Effector memory CD4-positive, alpha-beta T cell (primary cell): ENCODE results near the gene TOMM20.
A peak's percentile ranks its signal among the peaks of the same experiment; 100 is the strongest.

Experiments used
- DNase-seq, 3 donors: peaks; one replicate each; pipeline ENCODE4 v3.0.0-alpha.2; 2020
- H3K27ac ChIP-seq: 2 replicates; pipeline ENCODE4 v1.7.0; 2013; ENCODE audit warnings: mild to moderate bottlenecking, low read length, moderate library complexity; ENCODE audit not compliant: insufficient read depth, poor library complexity, severe bottlenecking
- H3K27me3 ChIP-seq: replicated peaks from 2 replicates; pipeline ENCODE4 v1.7.0; 2013; ENCODE audit warnings: mild to moderate bottlenecking, low read length; ENCODE audit not compliant: insufficient read depth, control insufficient read depth, poor library complexity, severe bottlenecking
- H3K36me3 ChIP-seq: 2 replicates; pipeline ENCODE4 v1.7.0; 2013; ENCODE audit warnings: mild to moderate bottlenecking, low read length, moderate library complexity; ENCODE audit not compliant: control insufficient read depth, insufficient read depth
- H3K4me1 ChIP-seq: 2 replicates; pipeline ENCODE4 v1.7.0; 2013; ENCODE audit warnings: low read length, mild to moderate bottlenecking; ENCODE audit not compliant: control insufficient read depth, insufficient read depth, poor library complexity, severe bottlenecking
- H3K4me3 ChIP-seq: 2 replicates; pipeline ENCODE4 v1.7.0; 2013; ENCODE audit warnings: low read length, low read depth, mild to moderate bottlenecking; ENCODE audit not compliant: insufficient read depth, poor library complexity, severe bottlenecking
- H3K9me3 ChIP-seq: 2 replicates; pipeline ENCODE4 v1.7.0; 2013; ENCODE audit warnings: mild to moderate bottlenecking, low read length, moderate library complexity; ENCODE audit not compliant: control insufficient read depth

TOMM20 gene

DNA sequence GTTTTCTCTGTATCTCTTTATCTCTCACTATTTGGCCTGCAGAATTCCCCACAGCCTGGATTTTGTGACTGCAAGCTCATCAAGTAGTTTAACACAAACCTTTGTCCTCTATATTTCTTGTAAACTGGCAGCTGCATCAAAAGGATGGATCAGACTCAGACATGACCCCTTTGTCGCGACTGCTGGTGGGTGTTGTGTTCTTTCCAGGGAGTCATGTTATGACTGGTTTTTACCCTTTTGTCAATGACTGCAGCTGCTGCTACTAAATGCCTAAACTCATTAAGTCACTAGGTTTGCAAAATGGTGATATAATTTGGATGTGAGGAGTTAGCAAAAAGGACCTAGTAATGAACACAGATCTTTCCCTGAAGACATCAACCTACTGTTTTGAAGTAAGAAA, 10.2 kb upstream of the TOMM20 start:
- Histone ChIP-seq H3K4me3 (no peak overlapping the region), H3K27ac (no peak overlapping the region), H3K27me3 (no peaks in the 10 kb centered on the region), H3K9me3 (no peaks in the 10 kb centered on the region), H3K4me1 (no peaks in the 10 kb centered on the region), H3K36me3 (peaks cover 63% of the 10 kb centered on the region)
- no peak for DNase-seq

DNA sequence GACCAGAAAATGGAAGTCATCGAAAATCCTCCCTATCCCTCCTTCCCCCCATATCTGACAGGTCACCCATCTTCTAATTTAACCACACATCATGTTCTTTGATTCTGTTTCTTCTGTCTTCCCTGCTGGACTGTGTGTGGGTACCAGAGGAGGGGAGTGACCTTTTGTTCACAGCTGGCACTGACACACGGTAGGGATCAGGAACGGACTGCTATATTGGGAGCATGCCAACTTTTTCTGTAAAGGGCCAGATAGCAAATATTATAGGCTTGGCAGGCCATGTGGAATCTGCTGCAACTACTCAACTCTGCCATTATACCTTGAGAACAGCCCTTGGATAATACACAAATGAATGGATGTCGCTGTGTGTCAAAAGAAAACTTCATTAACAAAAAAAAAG, 7.5 kb upstream of the TOMM20 start:
- H3K27ac ChIP-seq: no peak overlapping the region
- no peaks in the 10 kb centered on the region for H3K9me3 ChIP-seq
- no peaks in the 10 kb centered on the region for H3K4me1 ChIP-seq
- peaks cover 52% of the 10 kb centered on the region for H3K36me3 ChIP-seq
- no peak for DNase-seq
- H3K4me3 ChIP-seq: no peak overlapping the region
- no peaks in the 10 kb centered on the region for H3K27me3 ChIP-seq

GRCh38 chr1:235134171-235134570, 5.5 kb upstream of the TOMM20 start:
- Histone ChIP-seq H3K27me3 (no peaks in the 10 kb centered on the region), H3K27ac (no peak overlapping the region), H3K36me3 (peaks cover 46% of the 10 kb centered on the region), H3K9me3 (no peaks in the 10 kb centered on the region), H3K4me3 (no peak overlapping the region), H3K4me1 (peaks cover 3% of the 10 kb centered on the region)
- no peak for DNase-seq

- Histone ChIP-seq H3K27ac (no peak overlapping the region), H3K36me3 (peaks cover 37% of the 10 kb centered on the region), H3K4me1 (peaks cover 5% of the 10 kb centered on the region), H3K27me3 (no peaks in the 10 kb centered on the region), H3K9me3 (no peaks in the 10 kb centered on the region), H3K4me3 (no peak overlapping the region)
- no peak for DNase-seq
Observed at GRCh38 chr1:235133086-235133485, 4.4 kb upstream of the TOMM20 start.

GRCh38 chr1:235131961-235132360, 3.3 kb upstream of the TOMM20 start:
- Histone ChIP-seq H3K4me1 (peaks cover 6% of the 10 kb centered on the region), H3K27me3 (no peaks in the 10 kb centered on the region), H3K36me3 (peaks cover 26% of the 10 kb centered on the region), H3K27ac (no peak overlapping the region), H3K9me3 (no peaks in the 10 kb centered on the region), H3K4me3 (no peak overlapping the region)
- no peak for DNase-seq

GRCh38 chr1:235130766-235131270, 2.2 kb upstream of the TOMM20 start:
- Histone ChIP-seq H3K27me3 (no peaks in the 10 kb centered on the region), H3K36me3 (peaks cover 15% of the 10 kb centered on the region), H3K4me1 (peaks cover 17% of the 10 kb centered on the region), H3K27ac (no peak overlapping the region), H3K9me3 (no peaks in the 10 kb centered on the region), H3K4me3 (no peak overlapping the region)
- DNase-seq: no peak

DNA sequence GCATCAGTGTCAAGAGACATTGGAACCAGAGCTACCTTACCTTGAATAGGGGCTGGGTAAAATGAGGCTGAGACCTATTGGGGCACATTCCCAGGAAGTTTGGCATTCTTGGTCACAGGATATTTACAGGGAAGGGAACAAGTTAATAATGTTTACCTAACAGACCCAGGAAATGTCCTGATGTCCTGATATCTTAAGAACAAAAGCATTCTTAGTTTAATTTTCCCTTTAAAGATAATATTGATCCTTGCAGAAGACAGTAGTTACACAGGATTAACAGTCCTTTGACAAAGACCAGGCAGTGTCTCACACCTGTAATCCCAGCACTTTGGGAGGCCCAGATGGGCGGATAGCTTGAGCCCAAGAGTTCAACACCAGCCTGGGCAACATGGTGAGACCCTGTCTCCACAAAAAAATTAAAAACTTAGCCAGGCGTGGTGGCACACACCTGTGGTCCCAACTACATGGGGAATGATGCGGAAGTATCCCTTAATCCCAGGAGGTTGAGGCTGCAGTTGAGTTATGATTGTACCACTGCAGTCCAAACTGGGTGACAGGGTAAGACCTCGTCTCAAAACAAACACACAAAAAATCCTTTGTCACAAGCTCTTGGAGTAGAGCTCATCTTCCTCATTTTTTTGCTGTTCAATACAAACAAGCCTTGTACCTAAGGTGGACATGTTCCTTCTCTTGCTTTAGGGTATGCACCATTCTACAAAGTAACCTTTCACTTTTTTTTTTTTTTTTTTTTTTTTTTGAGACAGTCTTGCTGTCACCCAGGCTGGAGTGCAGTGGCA, 1.3 kb upstream of the TOMM20 start:
- H3K27ac ChIP-seq: no peak overlapping the region
- peaks cover 22% of the 10 kb centered on the region for H3K4me1 ChIP-seq
- H3K27me3 ChIP-seq: no peaks in the 10 kb centered on the region
- no peak overlapping the region for H3K4me3 ChIP-seq
- H3K36me3 ChIP-seq: peaks cover 7% of the 10 kb centered on the region
- H3K9me3 ChIP-seq: no peaks in the 10 kb centered on the region
- no peak for DNase-seq

DNA sequence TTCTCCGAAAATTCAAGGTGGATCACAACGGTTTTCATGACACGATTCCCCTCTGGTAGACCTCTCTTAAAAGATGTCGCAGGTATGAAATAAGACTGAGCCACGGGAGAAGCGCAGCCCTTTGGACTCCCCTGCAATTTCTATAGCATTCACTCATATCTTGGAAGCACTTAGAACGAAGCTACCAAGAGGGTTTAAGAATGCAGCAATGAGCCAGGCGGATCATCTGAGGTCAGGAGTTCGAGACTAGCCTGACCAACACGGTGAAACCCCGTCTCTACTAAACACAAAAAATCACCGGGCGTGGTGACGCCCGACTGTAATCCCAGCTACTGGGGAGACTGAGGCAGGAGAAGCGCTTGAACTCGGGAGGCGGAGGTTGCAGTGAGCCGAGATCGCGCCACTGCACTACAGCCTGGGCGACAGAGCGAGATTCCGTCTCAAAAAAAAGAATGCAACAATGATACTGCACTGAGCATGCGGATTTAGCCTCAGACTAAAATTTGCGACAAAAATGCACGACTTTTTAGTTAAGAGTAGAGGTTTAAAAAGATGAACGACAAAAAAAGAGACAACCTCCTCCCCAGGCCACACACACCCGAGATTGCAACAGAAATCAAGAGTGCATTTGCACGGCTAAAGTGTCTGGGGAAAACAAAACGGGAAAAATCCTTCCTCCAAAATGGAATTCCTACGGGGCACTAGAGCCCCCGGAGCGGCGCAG, 743 bp downstream of the TOMM20 start:
- no peak for DNase-seq
- H3K4me3 ChIP-seq: peak overlapping the region; percentile 92
- H3K27ac ChIP-seq: peak overlapping the region; percentile 96
- H3K36me3 ChIP-seq: peaks cover 8% of the 10 kb centered on the region
- no peaks in the 10 kb centered on the region for H3K27me3 ChIP-seq
- peaks cover 29% of the 10 kb centered on the region for H3K4me1 ChIP-seq
- H3K9me3 ChIP-seq: no peaks in the 10 kb centered on the region

DNA sequence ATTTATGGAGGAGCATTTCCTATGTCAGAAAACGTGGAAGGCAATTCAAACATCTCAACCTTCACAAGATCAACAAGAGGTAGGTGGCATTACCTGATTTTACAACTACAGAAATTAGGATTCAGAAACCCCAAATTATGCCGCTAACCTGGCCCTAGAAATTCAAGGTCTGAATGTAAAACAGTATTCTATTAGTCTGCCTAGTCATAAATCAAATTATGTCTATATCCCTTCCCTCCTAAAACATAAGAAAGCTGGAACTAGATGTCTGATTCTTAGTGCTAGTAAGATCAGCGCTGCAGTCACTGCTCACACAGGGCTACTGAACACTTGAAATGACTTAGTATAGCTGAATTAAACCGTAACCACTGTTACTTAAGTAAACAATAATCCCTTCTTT, 1.4 kb downstream of the TOMM20 start:
- H3K27ac ChIP-seq: peak overlapping the region; percentile 96
- peak overlapping the region; percentile 92 for H3K4me3 ChIP-seq

GRCh38 chr1:235124665-235125064, 4.0 kb downstream of the TOMM20 start:
- H3K27me3 ChIP-seq: no peaks in the 10 kb centered on the region
- H3K9me3 ChIP-seq: no peaks in the 10 kb centered on the region
- H3K36me3 ChIP-seq: peaks cover 23% of the 10 kb centered on the region
- H3K27ac ChIP-seq: no peak overlapping the region
- no peak overlapping the region for H3K4me3 ChIP-seq
- H3K4me1 ChIP-seq: peaks cover 29% of the 10 kb centered on the region
- no peak for DNase-seq

More for the DNA sequence above, 1.4 kb downstream of the TOMM20 start:
- Histone ChIP-seq H3K4me1 (peaks cover 29% of the 10 kb centered on the region), H3K9me3 (no peaks in the 10 kb centered on the region), H3K27me3 (no peaks in the 10 kb centered on the region), H3K36me3 (peaks cover 5% of the 10 kb centered on the region)
- DNase-seq: no peak
